Choroid plexus epithelial cell (primary cell): ENCODE measurements around the gene MSANTD1.
A peak's percentile ranks its signal among the peaks of the same experiment; 100 is the strongest.

Experiments used
- DNase-seq: peaks from one replicate; pipeline ENCODE4 v3.0.0-alpha.2; 2010; ENCODE audit warnings: low read depth
- H3K4me3 ChIP-seq: 2 replicates; pipeline ENCODE4 v1.5.1; 2011; ENCODE audit warnings: low read depth, mild to moderate bottlenecking, control low read depth, low read length, moderate library complexity
- TF ChIP-seq, protein P1 (sequence below): conservative IDR thresholded peaks from 2 replicates; pipeline ENCODE4 v1.5.1; 2011; ENCODE audit warnings: low read depth, mild to moderate bottlenecking, control low read depth, inconsistent platforms, low read length, moderate library complexity

Gene MSANTD1

DNA sequence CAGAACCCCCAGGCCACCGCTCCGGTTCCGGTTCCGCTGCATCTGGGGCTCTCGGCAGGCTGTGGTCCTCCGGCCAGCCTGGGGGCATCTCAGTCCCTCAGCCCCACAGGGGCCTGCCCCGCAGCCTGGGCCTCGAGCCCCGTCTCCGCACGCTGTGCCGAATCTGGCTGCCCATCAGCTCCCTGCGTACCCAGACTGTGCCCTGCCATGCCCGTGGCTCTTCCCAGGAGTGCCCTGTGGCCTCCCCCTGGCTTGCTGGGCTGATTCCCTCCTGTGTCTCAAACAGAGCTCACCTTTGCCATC lies 830 bp upstream of the MSANTD1 start:
- no peak for DNase-seq
- TF ChIP-seq, protein P1, sequence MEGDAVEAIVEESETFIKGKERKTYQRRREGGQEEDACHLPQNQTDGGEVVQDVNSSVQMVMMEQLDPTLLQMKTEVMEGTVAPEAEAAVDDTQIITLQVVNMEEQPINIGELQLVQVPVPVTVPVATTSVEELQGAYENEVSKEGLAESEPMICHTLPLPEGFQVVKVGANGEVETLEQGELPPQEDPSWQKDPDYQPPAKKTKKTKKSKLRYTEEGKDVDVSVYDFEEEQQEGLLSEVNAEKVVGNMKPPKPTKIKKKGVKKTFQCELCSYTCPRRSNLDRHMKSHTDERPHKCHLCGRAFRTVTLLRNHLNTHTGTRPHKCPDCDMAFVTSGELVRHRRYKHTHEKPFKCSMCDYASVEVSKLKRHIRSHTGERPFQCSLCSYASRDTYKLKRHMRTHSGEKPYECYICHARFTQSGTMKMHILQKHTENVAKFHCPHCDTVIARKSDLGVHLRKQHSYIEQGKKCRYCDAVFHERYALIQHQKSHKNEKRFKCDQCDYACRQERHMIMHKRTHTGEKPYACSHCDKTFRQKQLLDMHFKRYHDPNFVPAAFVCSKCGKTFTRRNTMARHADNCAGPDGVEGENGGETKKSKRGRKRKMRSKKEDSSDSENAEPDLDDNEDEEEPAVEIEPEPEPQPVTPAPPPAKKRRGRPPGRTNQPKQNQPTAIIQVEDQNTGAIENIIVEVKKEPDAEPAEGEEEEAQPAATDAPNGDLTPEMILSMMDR, result no peak
- H3K4me3 ChIP-seq, result no peak overlapping the region

DNA sequence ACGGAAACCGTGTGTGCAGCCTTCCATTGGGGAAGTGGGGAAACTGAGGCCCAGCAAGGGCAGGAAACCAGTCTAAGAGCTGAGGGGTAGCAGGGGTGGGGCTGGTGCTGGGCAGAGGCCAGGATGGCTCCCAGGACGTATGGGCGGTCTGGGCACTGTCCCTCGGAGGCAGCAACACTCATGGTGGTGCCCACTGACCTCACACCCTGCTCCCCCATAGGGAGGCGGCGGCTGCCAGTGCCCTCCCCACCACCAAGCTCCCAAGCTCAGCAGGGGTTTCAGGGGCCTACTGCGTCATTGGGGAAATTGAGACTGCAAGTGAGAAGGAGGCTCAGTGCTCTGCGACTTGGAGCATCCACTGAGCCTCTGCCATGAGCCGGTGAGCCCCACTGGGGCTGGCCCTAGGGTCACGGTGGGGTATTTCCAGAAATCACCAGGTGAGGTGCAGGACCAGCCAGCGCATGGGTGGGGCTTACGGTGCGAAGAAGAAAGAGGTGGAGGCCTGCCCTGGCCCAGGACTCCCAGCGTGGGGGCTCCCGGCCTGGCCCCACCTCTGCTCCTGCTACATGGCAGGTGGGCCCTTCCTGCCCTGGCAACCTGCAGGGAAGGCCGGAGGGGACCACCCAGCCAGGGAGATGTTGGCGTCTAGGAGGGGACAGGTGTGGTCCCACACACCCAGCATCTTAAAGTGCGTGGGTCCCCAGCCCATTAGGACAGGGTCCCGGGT lies 915 bp downstream of the MSANTD1 start:
- H3K4me3 ChIP-seq, result no peak overlapping the region
- DNase-seq, result no peak
- TF ChIP-seq, protein P1, result no peak

DNA sequence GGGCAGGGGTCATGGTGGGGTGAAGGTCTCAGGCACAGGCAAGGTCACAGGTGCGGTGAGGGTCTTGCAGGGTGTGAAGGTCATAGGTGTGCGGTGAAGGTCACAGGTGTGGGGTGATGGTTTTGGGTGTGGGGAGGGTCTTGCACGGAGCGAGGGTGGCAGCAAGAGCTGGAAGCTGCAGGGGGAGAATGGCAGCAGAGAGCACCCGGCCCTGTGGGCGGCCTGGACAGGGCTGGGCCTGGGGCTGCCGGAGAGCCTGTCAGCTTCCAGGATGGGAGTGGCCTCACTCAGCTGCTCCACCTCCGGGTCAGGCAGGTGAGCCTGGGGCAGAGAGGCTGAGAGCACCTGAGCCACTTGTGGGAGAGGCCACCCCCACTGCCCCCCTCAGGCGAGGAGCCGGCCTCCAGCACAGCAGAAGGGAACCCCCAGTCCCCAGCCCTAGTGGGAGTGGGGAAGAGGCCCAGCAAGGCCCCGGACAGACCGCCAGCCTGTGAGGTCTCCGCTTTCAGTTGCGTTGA lies 1.5 kb downstream of the MSANTD1 start:
- no peak for DNase-seq
- TF ChIP-seq, protein P1, result no peak
- no peak overlapping the region for H3K4me3 ChIP-seq

DNA sequence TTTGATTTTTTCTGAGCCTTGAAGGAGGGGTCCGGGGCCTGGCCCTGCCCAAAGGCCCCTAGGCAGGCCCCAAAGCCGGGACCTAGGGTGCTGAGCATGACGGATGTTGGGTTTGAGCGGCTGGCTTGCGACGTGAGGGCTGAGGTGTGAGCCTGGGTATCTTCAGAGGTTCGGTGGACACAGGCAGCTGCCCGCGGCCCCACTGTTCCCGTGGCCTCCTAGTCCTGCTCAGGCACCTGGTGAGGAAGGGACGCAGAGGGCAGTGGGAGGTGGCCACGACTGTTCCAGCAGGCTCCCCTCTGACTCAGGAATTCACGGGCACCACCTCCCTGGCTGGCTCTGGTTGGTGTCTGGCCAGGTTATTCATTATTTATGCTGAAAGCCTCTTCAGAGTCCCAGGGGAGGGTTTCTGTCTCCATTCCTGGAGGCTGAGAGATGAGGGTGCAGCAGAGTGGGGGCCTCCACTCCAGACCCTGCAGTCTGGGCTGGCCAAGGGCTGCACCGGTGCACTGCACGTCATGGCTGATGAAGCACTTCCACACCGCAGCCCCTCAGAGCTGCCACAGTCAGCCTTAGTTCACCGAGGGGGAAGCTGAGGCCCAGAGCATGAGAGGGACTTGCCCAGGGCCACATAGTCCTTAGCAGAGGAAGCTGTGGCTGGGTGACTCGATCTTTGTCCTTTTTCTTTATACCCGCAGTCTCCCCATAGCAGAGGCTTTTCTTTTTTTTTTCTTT lies 2.2 kb downstream of the MSANTD1 start:
- peak; percentile 29 for DNase-seq
- no peak overlapping the region for H3K4me3 ChIP-seq
- TF ChIP-seq, protein P1, result no peak

DNA sequence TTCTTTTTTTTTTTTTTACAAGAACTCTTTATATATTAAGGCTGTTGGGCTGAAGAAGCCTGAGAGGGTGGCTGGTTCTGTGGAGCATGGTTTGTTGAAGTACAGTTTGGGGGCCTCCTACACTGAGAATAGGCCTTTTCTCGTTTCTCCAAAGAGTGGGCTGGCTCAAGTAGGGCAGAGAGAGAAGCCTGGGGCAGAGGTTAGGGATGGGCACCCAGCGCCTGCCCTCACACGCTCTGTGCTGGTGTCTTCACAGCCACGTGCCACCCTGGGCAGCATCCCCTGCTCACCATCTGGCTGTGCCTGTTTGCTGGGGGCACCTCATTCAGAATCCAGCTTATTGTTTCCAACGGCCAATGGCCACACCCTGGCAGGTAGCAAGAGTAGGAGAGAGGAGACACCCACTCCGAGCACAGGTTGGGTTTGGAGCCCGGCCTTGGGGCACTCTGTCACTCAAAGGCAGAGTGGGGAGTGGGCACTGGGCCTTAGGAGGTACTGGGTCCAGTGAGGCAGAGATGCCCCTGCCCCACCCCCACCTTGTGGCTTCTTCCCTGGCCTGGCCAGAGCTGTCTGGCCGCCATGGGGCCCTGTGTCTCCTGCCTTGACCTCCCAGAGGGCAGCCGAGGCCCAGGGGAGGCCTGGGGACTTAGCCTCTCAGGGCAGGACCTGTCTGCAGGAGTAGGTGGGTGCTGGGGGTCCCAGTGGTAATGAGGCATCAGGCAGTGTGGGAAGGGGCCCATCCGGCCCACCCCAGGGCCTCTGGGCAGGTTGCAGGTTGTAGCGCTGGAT lies 2.9 kb downstream of the MSANTD1 start:
- no peak for DNase-seq
- TF ChIP-seq, protein P1, result no peak
- H3K4me3 ChIP-seq, result no peak overlapping the region

DNA sequence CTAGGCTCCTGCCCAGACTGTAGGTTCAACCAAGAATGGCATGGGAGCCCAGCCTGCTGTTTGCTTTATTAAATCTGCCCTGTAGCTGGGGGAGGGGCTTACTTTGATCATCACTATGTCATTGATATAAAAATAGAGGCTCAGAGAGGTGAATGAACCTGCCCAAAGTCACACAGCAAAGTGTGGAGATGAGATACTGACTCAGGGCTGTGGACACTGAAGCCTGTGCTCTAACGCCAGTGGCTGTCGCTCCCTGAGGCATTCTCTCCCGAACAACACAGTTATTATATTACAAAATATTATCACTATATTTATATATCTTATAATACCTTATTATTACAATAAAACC lies 3.5 kb downstream of the MSANTD1 start:
- no peak for DNase-seq
- H3K4me3 ChIP-seq, result no peak overlapping the region
- TF ChIP-seq, protein P1, result no peak
